ENCODE measurements around the gene ZFP36L2. TPM values are rescaled to one million over a fixed set of nuclear protein-coding genes. Genes with fewer than 3 reads are reported as not detected.

ZFP36L2 gene
- total RNA-seq, 1 donor, result 144 TPM

GRCh38 chr2:43179942-43180341, 46.5 kb downstream of the ZFP36L2 start:
- Histone ChIP-seq H3K9me3 (ENCODE audit: low read depth, low read length) (peaks cover 8% of the 10 kb centered on the region), H3K4me3 (ENCODE audit: low read length) (no peak overlapping the region), H3K27me3 (ENCODE audit: insufficient read depth, low read length) (no peaks in the 10 kb centered on the region), H3K4me1 (ENCODE audit: insufficient read depth, low read length) (peaks cover 60% of the 10 kb centered on the region)

- no peak overlapping the region for H3K4me3 ChIP-seq (ENCODE audit: low read length)
- peaks cover 9% of the 10 kb centered on the region for H3K9me3 ChIP-seq (ENCODE audit: low read depth, low read length)
- peaks cover 66% of the 10 kb centered on the region for H3K4me1 ChIP-seq (ENCODE audit: insufficient read depth, low read length)
- no peaks in the 10 kb centered on the region for H3K27me3 ChIP-seq (ENCODE audit: insufficient read depth, low read length)
Measured at GRCh38 chr2:43178602-43179542, 47.5 kb downstream of the ZFP36L2 start.

DNA sequence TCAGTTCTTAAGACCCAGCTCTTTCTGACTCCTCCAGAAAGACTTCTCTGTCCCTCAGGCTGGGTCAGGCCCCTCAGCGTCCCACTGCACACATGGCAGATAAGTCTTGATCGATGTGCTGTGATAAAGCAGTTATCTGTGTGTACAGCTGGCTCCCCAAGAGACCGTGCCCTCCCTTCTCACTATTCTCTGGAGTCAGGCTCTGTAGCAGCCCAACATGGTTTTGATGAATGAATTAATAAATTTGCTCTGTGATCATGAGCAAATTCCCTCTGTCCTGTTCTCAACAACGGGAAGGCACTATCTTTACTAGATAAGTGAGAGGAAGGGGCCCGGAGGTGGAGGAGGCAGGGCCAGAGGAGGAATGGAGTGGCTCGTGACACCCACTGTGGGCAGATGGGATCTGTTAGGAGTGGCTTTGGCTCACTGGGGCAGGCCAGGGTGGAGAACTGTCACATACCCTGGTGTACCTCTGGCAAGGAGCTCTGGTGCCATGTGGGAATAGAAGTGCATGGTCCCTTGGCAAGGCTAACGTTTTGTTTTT, 48.3 kb downstream of the ZFP36L2 start:
- Histone ChIP-seq H3K27me3 (ENCODE audit: insufficient read depth, low read length) (no peaks in the 10 kb centered on the region), H3K4me3 (ENCODE audit: low read length) (no peak overlapping the region), H3K4me1 (ENCODE audit: insufficient read depth, low read length) (peaks cover 73% of the 10 kb centered on the region), H3K9me3 (ENCODE audit: low read depth, low read length) (peaks cover 9% of the 10 kb centered on the region)

- no peak overlapping the region for H3K4me3 ChIP-seq (ENCODE audit: low read length)
- peaks cover 9% of the 10 kb centered on the region for H3K9me3 ChIP-seq (ENCODE audit: low read depth, low read length)
- H3K4me1 ChIP-seq (ENCODE audit: insufficient read depth, low read length), result peaks cover 89% of the 10 kb centered on the region
- H3K27me3 ChIP-seq (ENCODE audit: insufficient read depth, low read length), result no peaks in the 10 kb centered on the region
Measured at GRCh38 chr2:43176449-43176848, 50.0 kb downstream of the ZFP36L2 start.

DNA sequence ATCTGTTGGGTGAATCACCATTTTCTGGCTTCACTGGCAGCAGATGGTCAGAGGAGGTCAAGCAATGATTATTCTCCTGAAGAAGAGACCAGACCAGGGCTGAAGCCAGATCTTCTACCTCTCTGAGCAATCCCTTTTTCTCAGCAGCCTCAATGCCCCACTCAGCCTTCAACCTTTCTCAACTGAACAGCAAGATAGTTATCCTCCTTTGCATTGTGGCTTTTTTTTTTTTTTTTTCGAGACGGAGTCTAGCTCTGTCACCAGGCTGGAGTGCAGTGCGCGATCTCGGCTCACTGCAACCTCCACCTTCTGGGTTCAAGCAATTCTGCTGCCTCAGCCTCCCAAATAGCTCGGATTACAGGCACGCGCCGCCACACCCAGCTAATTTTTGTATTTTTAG, 50.5 kb downstream of the ZFP36L2 start:
- peaks cover 9% of the 10 kb centered on the region for H3K9me3 ChIP-seq (ENCODE audit: low read depth, low read length)
- H3K27me3 ChIP-seq (ENCODE audit: insufficient read depth, low read length), result no peaks in the 10 kb centered on the region
- H3K4me3 ChIP-seq (ENCODE audit: low read length), result no peak overlapping the region
- peaks cover 91% of the 10 kb centered on the region for H3K4me1 ChIP-seq (ENCODE audit: insufficient read depth, low read length)

DNA sequence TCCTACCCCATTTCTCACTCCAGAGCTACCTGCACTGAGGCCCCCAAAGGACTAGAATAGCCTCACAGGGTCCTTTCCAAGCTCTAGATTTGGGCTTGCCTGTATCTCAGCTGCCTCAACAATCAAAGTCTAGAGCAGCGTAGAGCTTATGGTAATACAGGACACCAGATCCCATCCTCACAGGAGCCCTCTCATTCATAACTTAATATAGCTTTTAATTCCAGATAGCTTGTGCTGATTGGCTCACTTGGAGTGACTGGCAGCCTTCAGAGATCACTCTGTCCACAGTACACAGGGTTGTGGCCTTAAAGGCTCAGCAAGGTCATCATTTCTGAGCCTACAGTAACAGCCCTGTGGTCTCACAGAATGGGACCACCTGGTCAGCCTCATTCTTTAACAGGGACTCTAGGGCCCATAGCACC, 51.4 kb downstream of the ZFP36L2 start:
- no peaks in the 10 kb centered on the region for H3K27me3 ChIP-seq (ENCODE audit: insufficient read depth, low read length)
- peaks cover 9% of the 10 kb centered on the region for H3K9me3 ChIP-seq (ENCODE audit: low read depth, low read length)
- H3K4me3 ChIP-seq (ENCODE audit: low read length), result no peak overlapping the region
- peaks cover 97% of the 10 kb centered on the region for H3K4me1 ChIP-seq (ENCODE audit: insufficient read depth, low read length)

DNA sequence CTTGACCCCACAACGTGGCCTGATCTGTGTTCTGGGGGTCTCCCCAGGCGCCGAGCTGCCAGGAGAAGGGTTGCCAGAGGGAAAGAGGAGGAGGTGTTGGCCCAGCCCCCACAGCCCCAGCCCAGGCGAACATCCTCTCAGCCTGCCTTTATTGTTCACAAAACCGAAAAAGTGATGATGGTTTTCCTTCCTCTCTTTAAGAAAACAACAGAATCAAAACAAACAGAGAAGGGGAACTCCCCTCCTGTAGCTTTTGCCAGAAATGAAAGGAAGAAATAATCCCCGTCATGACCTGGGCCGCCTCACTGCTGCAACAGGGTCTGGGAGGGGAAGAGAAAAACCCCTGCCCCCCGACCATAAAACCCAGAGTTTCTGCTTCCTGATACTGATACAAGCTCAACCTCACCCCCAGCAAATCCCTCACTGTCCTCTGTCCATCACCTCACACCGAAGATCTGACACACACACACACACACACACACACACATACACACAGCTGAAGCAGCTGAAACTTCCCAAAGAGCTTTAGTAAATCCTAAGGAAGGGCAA, 52.0 kb downstream of the ZFP36L2 start:
- Histone ChIP-seq H3K27me3 (ENCODE audit: insufficient read depth, low read length) (no peaks in the 10 kb centered on the region), H3K9me3 (ENCODE audit: low read depth, low read length) (peaks cover 9% of the 10 kb centered on the region), H3K4me3 (ENCODE audit: low read length) (no peak overlapping the region), H3K4me1 (ENCODE audit: insufficient read depth, low read length) (peaks cover 98% of the 10 kb centered on the region)

All from mononuclear cell (primary cell).